GM12878 (cell line): ENCODE measurements around the gene WDR48. TPM values are rescaled to one million over a fixed set of nuclear protein-coding genes. Genes with fewer than 3 reads are reported as not detected.

ENCODE experiments used
- ATAC-seq: fragments of 200-7000 bp; cut with Tn5 transposase; 3 replicates; pipeline ENCODE4 v1.9.1; 2020; ENCODE audit warnings: mild to moderate bottlenecking, moderate library complexity
- BruUV-seq: library from RNA; stranded (reverse); fragments of 400-500 nt; replicated peaks from 2 replicates; lab custom pipeline; 2021; lab: Mats Ljungman, UMichigan
- CTCF ChIA-PET: fragments of 300-600 bp; sonication (Branson Sonifier 250); formaldehyde crosslinking; extraction: SDS; loops from one replicate; lab custom pipeline; 2021; ENCODE audit warnings: inconsistent platforms; lab: Yijun Ruan, JAX
- POLR2A ChIA-PET: fragments of 350-600 bp; formaldehyde crosslinking; extraction: SDS; loops from one replicate; lab custom pipeline; 2021; ENCODE audit warnings: inconsistent platforms; lab: Charles Lee
- RAD21 ChIA-PET: fragments of 300-600 bp; sonication (Branson Sonifier 250); formaldehyde crosslinking; loops from one replicate; lab custom pipeline; 2023; ENCODE audit warnings: antibody characterized with exemption; ENCODE audit not compliant: unreplicated experiment; lab: Charles Lee
- SMC1A ChIA-PET: fragments of 300-600 bp; sonication (Branson Sonifier 250); formaldehyde crosslinking; loops from one replicate; lab custom pipeline; 2023; ENCODE audit not compliant: unreplicated experiment, uncharacterized antibody; lab: Charles Lee
- DNase-seq: peaks from one replicate; pipeline ENCODE4 v3.0.0-alpha.2; 2011; ENCODE audit warnings: low read depth, low spot score
- FAIRE-seq: peaks from 3 replicates; lab custom pipeline; 2011; peaks lifted over from hg19 to GRCh38; lab: Jason Lieb, UNC
- H2AFZ ChIP-seq: 2 replicates; pipeline ENCODE4 v1.6.0; 2011; ENCODE audit warnings: low read depth, low read length, control low read depth; ENCODE audit not compliant: control insufficient read depth
- H3K27ac ChIP-seq: 2 replicates; pipeline ENCODE4 v1.5.1; 2011; ENCODE audit warnings: control low read depth; ENCODE audit not compliant: control insufficient read depth, insufficient read depth
- H3K27me3 ChIP-seq, 2 experiments: replicated peaks in 1 of 2; 2 replicates each; pipeline versions ENCODE4 v1.6.0 to v1.6.1; 2011; ENCODE audit warnings: low read length in 1 of 2; ENCODE audit not compliant: control insufficient read depth in 2 of 2, insufficient read depth in 2 of 2
- H3K36me3 ChIP-seq, 2 experiments: 2 replicates each; pipeline ENCODE4 v1.5.1; 2011; ENCODE audit warnings: low read length in 1 of 2; ENCODE audit not compliant: control insufficient read depth in 2 of 2, insufficient read depth in 2 of 2
- H3K4me1 ChIP-seq: 2 replicates; pipeline ENCODE4 v1.6.1; 2011; ENCODE audit warnings: mild to moderate bottlenecking, low read length, moderate library complexity, mixed read lengths; ENCODE audit not compliant: control insufficient read depth, insufficient read depth
- H3K4me2 ChIP-seq: 2 replicates; pipeline ENCODE4 v1.6.0; 2011; ENCODE audit warnings: control low read depth; ENCODE audit not compliant: control insufficient read depth, insufficient read depth
- H3K4me3 ChIP-seq: fragments of 200-600 bp; sonication (generic); 2 replicates; pipeline ENCODE4 v1.5.1; 2016
- H3K79me2 ChIP-seq: 2 replicates; pipeline ENCODE4 v1.6.0; 2011; ENCODE audit warnings: low read length; ENCODE audit not compliant: control insufficient read depth, insufficient read depth
- H3K9ac ChIP-seq: 2 replicates; pipeline ENCODE4 v1.8.0; 2011; ENCODE audit warnings: low read length, control low read depth, mixed read lengths; ENCODE audit not compliant: control insufficient read depth, insufficient read depth
- H3K9me3 ChIP-seq: replicated peaks from 3 replicates; pipeline ENCODE4 v1.5.1; 2011; ENCODE audit warnings: mild to moderate bottlenecking, low read length; ENCODE audit not compliant: control insufficient read depth, insufficient read depth
- H4K20me1 ChIP-seq: 2 replicates; pipeline ENCODE4 v1.6.0; 2011; ENCODE audit not compliant: control insufficient read depth, insufficient read depth
- CREM ChIP-seq: IDR thresholded peaks from 2 replicates; pipeline ENCODE4 v1.6.1; 2014; ENCODE audit warnings: antibody characterized with exemption, low read depth
- FOXK2 ChIP-seq: fragments of 450-650 bp; IDR thresholded peaks from 2 replicates; pipeline ENCODE4 v1.6.1; 2017; ENCODE audit warnings: mild to moderate bottlenecking, moderate library complexity
- JUNB ChIP-seq: IDR thresholded peaks from 2 replicates; pipeline ENCODE4 v1.6.1; 2016; ENCODE audit warnings: antibody characterized with exemption, mild to moderate bottlenecking
- MYB ChIP-seq: fragments of 150-350 bp; IDR thresholded peaks from 2 replicates; pipeline ENCODE4 v1.6.1; 2014; ENCODE audit warnings: mild to moderate bottlenecking, low read depth, low read length, borderline replicate concordance
- TAF1 ChIP-seq: IDR thresholded peaks from 2 replicates; pipeline ENCODE4 v1.6.1; 2011; ENCODE audit warnings: mild to moderate bottlenecking, low read depth, low read length, borderline replicate concordance
- YY1 ChIP-seq: IDR thresholded peaks from 2 replicates; pipeline ENCODE4 v1.6.1; 2011; ENCODE audit warnings: low read depth, mild to moderate bottlenecking, low read length
- ZNF274 ChIP-seq: IDR thresholded peaks from one replicate; pipeline ENCODE4 v1.8.0; 2011; ENCODE audit not compliant: insufficient read length, insufficient read depth
- WGBS: methylation state at CpG from one replicate; pipeline ENCODE4 v1.1.6; 2016; ENCODE audit warnings: low lambda C conversion rate; ENCODE audit not compliant: insufficient replicate concordance, insufficient coverage; ENCODE audit errors: missing lambda C conversion rate; 5-methylcytosine and 5-hydroxymethylcytosine counted together
- in situ Hi-C: fragments of 300-500 bp; cut with MboI; formaldehyde crosslinking; loops from 9 replicates; pipeline ENCODE4 v1.14.3; 2018; ENCODE audit warnings: mixed read lengths
- intact Hi-C: fragments of 100-400 bp; cut with micrococcal nuclease; formaldehyde crosslinking; loops from one replicate; pipeline ENCODE4 v1.14.2; 2022; ENCODE audit not compliant: unreplicated experiment
- polyA plus RNA-seq, 11 experiments: library from polyadenylated mRNA; depleted of rRNA in 4 of 11; unstranded in 6 of 11; stranded (reverse) in 5 of 11; fragments of >200 nt; fragmentation: Nextera tagmentation in 4 of 11; fragmentation: Illumina TruSeq in 1 of 11; extraction: Ambion mirVana in 4 of 11; extraction: Trizol in 1 of 11; gene quantifications; 1 replicate in 1 of 11; 2 replicates in 10 of 11; pipeline versions ENCODE4 v1.2.1 to v1.2.3, GENCODE V29; 2011 to 2016; ENCODE audit warnings: inconsistent platforms in 2 of 11, missing spikeins in 2 of 11, low read depth in 1 of 11
- total RNA-seq, 4 experiments: library from RNA; depleted of rRNA in 3 of 4; stranded (reverse); fragments of >200 nt in 3 of 4; fragmentation: Illumina TruSeq in 1 of 4; extraction: Trizol in 1 of 4; gene quantifications; 2 replicates each; pipeline versions ENCODE4 v1.2.1 to v1.2.3, GENCODE V29; 2013 to 2021
- TF ChIP-seq, protein P1 (sequence below): IDR thresholded peaks from 2 replicates; pipeline ENCODE4 v1.6.1; 2012; ENCODE audit warnings: low read depth, low read length, improper control_type of control experiment
- TF ChIP-seq, protein P2 (sequence below): fragments of 450-650 bp; formaldehyde crosslinking; IDR thresholded peaks from 2 replicates; pipeline ENCODE4 v1.4.0; 2022; ENCODE audit warnings: mild to moderate bottlenecking, moderate library complexity
- TF ChIP-seq, protein P3 (sequence below): fragments of 450-650 bp; IDR thresholded peaks from 2 replicates; pipeline ENCODE4 v1.6.1; 2016; ENCODE audit warnings: mild to moderate bottlenecking

The WDR48 gene
- total and polyA plus RNA-seq, 10 of the 15 experiments (the other 5 are each of a cell fraction or from before 2014, with no cell fraction given): 16.8 to 43.8 (median 29.0) TPM

DNA sequence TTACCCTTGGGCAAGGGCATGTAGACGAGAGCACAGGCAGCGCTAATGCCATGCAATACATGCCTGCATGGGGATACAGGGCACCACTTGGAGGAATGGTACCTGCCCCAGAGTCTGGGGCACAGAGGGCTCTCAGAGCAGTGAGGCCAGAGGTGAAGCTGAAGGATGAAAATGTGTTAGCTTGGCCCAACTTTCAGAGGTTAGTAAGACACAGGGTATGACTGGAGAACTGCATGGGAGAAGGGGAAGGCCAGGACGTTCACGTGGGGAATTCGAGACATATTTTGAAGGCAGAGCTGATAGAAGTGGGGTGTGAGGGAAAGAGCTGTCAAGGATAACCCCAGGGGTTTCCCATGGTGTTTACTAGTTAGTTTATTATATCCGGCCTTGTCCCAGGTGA is 82.0 kb downstream of the WDR48 start:
- CTCF ChIA-PET: interaction anchor here (1.0 to 1.5 kb wide), 3 partner anchors 12 to 155 kb away, joined by 3 to 4 read pairs (median 3); no protein-coding TSS in a partner anchor
- BruUV-seq: no TSS peak
- POLR2A ChIA-PET: interaction anchor here (0.7 to 1.5 kb wide), 3 partner anchors 12 to 25 kb away, joined by 3 to 7 read pairs (median 4); no protein-coding TSS in a partner anchor
- RAD21 ChIA-PET: interaction anchor here (0.9 to 1.9 kb wide), 3 partner anchors 12 to 44 kb away, joined by 3 to 8 read pairs (median 3); no protein-coding TSS in a partner anchor
- no peaks in the 10 kb centered on the region for H3K79me2 ChIP-seq
- WGBS: 43% methylated on average over 6 of the region's 6 CpGs
- H3K9me3 ChIP-seq: no peaks in the 10 kb centered on the region
- H3K4me1 ChIP-seq: no peaks in the 10 kb centered on the region
- no peak overlapping the region for H3K4me2 ChIP-seq
- no peak overlapping the region for H2AFZ ChIP-seq
- H3K36me3 ChIP-seq: no peaks in the 10 kb centered on the region; a peak in 1 of 4 replicates
- no peak; the same call in none of the 3 replicates for ATAC-seq
- no peak overlapping the region for H3K27ac ChIP-seq
- TF ChIP-seq JUNB: no peak
- TF ChIP-seq FOXK2: no peak
- TF ChIP-seq YY1: no peak
- TF ChIP-seq TAF1: no peak
- TF ChIP-seq, protein P1, sequence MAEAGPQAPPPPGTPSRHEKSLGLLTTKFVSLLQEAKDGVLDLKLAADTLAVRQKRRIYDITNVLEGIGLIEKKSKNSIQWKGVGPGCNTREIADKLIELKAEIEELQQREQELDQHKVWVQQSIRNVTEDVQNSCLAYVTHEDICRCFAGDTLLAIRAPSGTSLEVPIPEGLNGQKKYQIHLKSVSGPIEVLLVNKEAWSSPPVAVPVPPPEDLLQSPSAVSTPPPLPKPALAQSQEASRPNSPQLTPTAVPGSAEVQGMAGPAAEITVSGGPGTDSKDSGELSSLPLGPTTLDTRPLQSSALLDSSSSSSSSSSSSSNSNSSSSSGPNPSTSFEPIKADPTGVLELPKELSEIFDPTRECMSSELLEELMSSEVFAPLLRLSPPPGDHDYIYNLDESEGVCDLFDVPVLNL: no peak
- no peak for TF ChIP-seq CREM
- no peak for TF ChIP-seq ZNF274
- TF ChIP-seq, protein P2, sequence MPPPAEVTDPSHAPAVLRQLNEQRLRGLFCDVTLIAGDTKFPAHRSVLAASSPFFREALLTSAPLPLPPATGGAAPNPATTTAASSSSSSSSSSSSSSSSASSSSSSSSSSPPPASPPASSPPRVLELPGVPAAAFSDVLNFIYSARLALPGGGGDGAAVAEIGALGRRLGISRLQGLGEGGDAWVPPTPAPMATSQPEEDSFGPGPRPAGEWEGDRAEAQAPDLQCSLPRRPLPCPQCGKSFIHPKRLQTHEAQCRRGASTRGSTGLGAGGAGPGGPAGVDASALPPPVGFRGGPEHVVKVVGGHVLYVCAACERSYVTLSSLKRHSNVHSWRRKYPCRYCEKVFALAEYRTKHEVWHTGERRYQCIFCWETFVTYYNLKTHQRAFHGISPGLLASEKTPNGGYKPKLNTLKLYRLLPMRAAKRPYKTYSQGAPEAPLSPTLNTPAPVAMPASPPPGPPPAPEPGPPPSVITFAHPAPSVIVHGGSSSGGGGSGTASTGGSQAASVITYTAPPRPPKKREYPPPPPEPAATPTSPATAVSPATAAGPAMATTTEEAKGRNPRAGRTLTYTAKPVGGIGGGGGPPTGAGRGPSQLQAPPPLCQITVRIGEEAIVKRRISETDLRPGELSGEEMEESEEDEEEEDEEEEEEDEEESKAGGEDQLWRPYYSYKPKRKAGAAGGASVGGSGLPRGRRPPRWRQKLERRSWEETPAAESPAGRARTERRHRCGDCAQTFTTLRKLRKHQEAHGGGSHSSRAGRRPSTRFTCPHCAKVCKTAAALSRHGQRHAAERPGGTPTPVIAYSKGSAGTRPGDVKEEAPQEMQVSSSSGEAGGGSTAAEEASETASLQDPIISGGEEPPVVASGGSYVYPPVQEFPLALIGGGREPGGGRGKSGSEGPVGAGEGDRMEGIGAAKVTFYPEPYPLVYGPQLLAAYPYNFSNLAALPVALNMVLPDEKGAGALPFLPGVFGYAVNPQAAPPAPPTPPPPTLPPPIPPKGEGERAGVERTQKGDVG: no peak
- TF ChIP-seq, protein P3, sequence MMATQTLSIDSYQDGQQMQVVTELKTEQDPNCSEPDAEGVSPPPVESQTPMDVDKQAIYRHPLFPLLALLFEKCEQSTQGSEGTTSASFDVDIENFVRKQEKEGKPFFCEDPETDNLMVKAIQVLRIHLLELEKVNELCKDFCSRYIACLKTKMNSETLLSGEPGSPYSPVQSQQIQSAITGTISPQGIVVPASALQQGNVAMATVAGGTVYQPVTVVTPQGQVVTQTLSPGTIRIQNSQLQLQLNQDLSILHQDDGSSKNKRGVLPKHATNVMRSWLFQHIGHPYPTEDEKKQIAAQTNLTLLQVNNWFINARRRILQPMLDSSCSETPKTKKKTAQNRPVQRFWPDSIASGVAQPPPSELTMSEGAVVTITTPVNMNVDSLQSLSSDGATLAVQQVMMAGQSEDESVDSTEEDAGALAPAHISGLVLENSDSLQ: no peak
- TF ChIP-seq MYB: no peak
- TF ChIP-seq, all 136 proteins: peak for 0
- in situ Hi-C loops: no loop called here
- SMC1A ChIA-PET: interaction anchor here (0.9 to 1.5 kb wide), 5 partner anchors 10 to 17 kb away, joined by 3 to 4 read pairs (median 3); no protein-coding TSS in a partner anchor
- FAIRE-seq (no peak), DNase-seq (no peak)
- Histone ChIP-seq H3K27me3 (no peaks in the 10 kb centered on the region), H4K20me1 (no peaks in the 10 kb centered on the region; the same call in 1 of the 2 replicates), H3K4me3 (no peak overlapping the region), H3K9ac (no peak overlapping the region)
- intact Hi-C loops: no loop called here
